Mesothelial cell of epicardium (in vitro differentiated cells): Measurements from ENCODE around the gene THTPA. TPM values are rescaled to one million over a fixed set of nuclear protein-coding genes. Genes with fewer than 3 reads are reported as not detected.

Experiments
- DNase-seq, 2 experiments: peaks; one replicate each; pipeline ENCODE4 v3.0.0; 2021; ENCODE audit warnings: low spot score in 2 of 2; ENCODE audit not compliant: unreplicated experiment in 2 of 2
- H3K27ac Mint-ChIP-seq: 2 replicates; pipeline ENCODE4 v1.8.0; 2021; ENCODE audit warnings: mixed read lengths
- H3K27me3 Mint-ChIP-seq: 2 replicates; pipeline ENCODE4 v1.8.0; 2021; ENCODE audit warnings: low read depth, mixed read lengths
- H3K36me3 Mint-ChIP-seq: 2 replicates; pipeline ENCODE4 v1.8.0; 2021; ENCODE audit warnings: mixed read lengths
- H3K4me1 Mint-ChIP-seq: 2 replicates; pipeline ENCODE4 v1.8.0; 2021; ENCODE audit warnings: mixed read lengths
- H3K4me3 Mint-ChIP-seq: 2 replicates; pipeline ENCODE4 v1.8.0; 2021; ENCODE audit warnings: mild to moderate bottlenecking, moderate library complexity, mixed read lengths
- H3K9me3 Mint-ChIP-seq: 2 replicates; pipeline ENCODE4 v1.8.0; 2021; ENCODE audit warnings: mixed read lengths
- total RNA-seq: library from RNA; stranded (reverse); gene quantifications from 3 replicates; pipeline ENCODE4 v1.2.1, GENCODE V29; 2021
- TF ChIP-seq, protein P1 (sequence below): fragments of 200-600 bp; sonication (generic); IDR thresholded peaks from one replicate; pipeline ENCODE4 v1.5.0; 2021; ENCODE audit warnings: antibody characterized with exemption; ENCODE audit not compliant: unreplicated experiment

The THTPA gene, protein sequence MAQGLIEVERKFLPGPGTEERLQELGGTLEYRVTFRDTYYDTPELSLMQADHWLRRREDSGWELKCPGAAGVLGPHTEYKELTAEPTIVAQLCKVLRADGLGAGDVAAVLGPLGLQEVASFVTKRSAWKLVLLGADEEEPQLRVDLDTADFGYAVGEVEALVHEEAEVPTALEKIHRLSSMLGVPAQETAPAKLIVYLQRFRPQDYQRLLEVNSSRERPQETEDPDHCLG
- 13.9 to 17.7 TPM (median 15.2 TPM) in 3 replicates for total RNA-seq

DNA sequence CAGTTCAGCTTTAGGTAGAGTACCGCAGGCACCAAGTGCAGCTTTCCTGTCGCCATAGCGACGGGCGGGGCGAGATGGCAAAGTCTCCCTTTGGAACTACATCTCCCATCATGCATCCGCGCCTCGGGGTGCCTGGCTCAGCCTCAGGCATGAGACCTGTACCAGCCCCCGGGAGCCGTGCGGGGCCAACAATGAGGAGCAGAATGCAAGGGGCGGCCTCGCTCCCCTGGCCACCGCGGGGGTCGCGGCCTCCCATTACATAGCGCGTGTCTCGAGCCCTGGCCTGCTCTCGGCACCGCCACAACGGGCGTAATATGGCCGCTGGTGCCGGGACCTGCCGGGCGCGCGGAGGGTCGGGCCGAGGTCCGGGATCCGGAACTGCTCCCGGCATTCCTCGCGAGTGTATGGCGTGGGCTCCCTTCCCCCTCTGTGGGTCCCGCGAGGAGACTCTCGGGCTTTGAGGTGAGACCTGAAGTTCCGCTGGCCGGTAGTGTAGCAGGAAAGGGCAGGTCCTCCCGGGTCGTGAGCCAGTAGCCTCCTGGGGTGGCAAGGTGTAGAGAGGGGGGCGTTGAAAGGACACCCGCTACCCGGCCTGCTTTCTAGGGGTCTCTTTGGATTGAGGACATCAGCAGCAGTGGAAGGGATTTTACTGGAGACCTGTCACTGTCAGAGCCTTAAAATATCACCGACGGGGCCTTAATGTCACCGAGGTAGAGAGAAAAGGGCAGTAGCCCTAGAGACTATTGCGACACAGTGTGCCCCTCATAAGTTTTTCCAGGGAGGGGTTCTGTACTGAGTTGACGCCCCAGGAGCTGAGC, at the start of gene THTPA:
Gene THTPA (plus strand): TSS at position 390 of the 818 bp plus-strand sequence. CDS start 487 bp downstream, outside the sequence.
- H3K9me3 Mint-ChIP-seq = no peaks in the 10 kb centered on the region
- H3K36me3 Mint-ChIP-seq = peaks cover 7% of the 10 kb centered on the region
- H3K4me1 Mint-ChIP-seq = peaks cover 20% of the 10 kb centered on the region

DNA sequence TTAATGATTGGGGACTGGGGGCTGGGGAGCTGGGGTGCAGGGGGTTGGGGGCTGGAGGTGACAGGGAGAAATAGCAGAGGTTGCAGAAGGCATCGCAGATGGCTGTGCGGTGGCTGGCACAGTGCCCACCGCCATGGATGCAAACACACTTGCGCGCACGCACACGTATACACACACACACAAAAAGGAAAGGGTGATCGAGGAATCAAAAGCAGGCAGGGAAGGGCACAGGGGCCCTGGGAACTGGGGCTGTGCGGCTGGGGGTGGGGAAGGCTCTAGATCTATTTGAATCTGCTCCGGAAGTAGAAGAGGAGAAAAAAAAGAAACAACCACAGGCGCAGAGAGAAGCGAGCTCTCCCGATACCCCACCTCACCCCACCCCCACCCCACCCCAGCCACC, 43.9 kb upstream of the THTPA start:
- Mint-ChIP-seq H3K9me3 (no peaks in the 10 kb centered on the region), H3K36me3 (peaks cover 12% of the 10 kb centered on the region), H3K4me3 (no peak overlapping the region)

More for the DNA sequence above, at the start of gene THTPA:
- DNase-seq = peak; percentile 80 to 88
- H3K27ac Mint-ChIP-seq = peak within 1 kb of the TSS; percentile 94
- no peaks in the 10 kb centered on the region for H3K27me3 Mint-ChIP-seq
- H3K4me3 Mint-ChIP-seq = peak within 1 kb of the TSS; percentile 92
- TF ChIP-seq, protein P1, sequence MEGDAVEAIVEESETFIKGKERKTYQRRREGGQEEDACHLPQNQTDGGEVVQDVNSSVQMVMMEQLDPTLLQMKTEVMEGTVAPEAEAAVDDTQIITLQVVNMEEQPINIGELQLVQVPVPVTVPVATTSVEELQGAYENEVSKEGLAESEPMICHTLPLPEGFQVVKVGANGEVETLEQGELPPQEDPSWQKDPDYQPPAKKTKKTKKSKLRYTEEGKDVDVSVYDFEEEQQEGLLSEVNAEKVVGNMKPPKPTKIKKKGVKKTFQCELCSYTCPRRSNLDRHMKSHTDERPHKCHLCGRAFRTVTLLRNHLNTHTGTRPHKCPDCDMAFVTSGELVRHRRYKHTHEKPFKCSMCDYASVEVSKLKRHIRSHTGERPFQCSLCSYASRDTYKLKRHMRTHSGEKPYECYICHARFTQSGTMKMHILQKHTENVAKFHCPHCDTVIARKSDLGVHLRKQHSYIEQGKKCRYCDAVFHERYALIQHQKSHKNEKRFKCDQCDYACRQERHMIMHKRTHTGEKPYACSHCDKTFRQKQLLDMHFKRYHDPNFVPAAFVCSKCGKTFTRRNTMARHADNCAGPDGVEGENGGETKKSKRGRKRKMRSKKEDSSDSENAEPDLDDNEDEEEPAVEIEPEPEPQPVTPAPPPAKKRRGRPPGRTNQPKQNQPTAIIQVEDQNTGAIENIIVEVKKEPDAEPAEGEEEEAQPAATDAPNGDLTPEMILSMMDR = no peak

DNA sequence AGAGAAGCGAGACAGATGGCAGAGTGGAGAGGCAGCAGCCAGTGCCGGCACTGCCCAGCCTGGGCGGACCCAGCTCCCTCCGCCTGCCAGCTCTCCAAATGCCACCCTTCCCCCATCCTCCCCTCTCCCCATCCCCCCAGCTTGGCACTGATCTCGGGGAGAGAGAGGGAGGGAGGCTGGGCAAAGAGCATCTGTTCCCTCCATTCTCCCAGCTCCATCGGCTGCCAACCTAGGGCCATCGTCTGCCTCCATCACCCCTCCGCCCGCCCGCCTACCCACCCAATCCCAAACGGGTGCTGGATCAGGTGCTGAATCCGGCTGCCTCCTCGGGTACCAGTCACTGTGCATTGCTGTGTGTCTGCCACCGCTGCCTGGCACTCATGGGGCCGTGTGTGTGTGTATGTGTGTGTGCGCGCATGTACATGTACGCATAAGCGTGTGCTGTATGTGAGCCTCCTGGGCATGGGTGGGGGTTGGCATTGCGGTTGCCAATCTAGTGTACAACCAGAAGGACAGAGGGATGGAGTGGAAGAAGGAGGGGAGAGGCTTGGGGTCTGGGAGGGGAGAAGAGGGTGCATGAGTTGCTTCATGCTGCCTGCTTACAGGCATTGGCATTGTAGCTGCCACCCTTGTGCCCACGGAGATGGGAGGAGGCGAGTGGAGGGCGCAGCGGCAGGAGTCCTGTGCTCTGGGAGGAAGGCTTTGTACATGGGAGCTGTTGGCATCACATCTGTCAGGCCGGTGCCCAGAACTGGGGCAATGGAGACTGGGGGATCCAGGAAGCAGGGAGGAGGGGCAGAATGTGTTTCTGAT, 42.9 kb upstream of the THTPA start:
- H3K4me1 Mint-ChIP-seq = no peaks in the 10 kb centered on the region
- no peak overlapping the region for H3K4me3 Mint-ChIP-seq
- H3K27me3 Mint-ChIP-seq = no peaks in the 10 kb centered on the region
- peaks cover 12% of the 10 kb centered on the region for H3K36me3 Mint-ChIP-seq
- no peak for DNase-seq
- no peaks in the 10 kb centered on the region for H3K9me3 Mint-ChIP-seq
- TF ChIP-seq, protein P1 = no peak
- no peak overlapping the region for H3K27ac Mint-ChIP-seq

More for the DNA sequence above, 43.9 kb upstream of the THTPA start:
- Mint-ChIP-seq H3K27ac (no peak overlapping the region), H3K4me1 (no peaks in the 10 kb centered on the region), H3K27me3 (no peaks in the 10 kb centered on the region)
- no peak for DNase-seq
- TF ChIP-seq, protein P1 = no peak

DNA sequence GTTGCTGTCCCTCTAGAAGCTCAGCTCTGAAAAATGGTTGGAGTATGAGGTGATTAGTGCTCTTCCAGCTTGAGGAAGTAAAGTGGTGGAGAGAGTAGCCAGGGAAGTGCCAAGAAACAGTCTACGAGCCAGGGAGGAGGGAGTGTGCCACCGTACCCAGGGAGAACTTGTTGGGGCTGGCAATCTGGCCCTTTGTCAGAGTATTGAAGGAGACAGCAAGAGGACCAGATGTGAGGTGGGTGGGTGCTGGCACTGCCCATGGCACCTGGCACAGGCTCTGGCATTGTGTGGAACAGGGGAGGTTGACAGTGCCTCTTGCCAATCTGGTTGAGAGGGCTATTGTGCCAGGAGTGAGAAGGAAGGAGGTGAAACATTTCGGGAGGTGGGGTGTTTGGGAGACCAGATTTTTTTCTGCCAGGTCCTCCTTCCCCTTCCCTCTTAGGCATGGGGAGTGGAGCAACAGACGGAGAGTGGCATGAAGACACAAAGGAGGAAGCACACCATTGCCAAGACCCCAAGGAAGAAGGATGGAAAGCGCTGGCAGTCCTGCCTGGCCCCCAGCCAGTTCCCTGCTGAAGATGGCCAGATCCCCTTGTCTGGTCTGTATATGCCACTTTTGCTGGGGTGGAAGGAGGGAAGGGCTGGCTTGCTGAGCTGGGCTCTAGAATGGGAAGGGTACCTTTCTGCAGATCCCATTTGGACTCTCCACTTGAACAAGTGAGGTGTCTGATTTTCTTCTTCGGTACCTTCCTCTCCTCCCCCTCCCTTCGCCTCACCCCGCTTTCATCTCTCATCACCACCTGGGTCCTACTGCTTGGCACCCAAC, 42.0 kb upstream of the THTPA start:
- Mint-ChIP-seq H3K36me3 (peaks cover 12% of the 10 kb centered on the region), H3K4me3 (no peak overlapping the region), H3K27ac (no peak overlapping the region), H3K27me3 (no peaks in the 10 kb centered on the region), H3K9me3 (no peaks in the 10 kb centered on the region), H3K4me1 (no peaks in the 10 kb centered on the region)
- DNase-seq = no peak
- TF ChIP-seq, protein P1 = no peak

DNA sequence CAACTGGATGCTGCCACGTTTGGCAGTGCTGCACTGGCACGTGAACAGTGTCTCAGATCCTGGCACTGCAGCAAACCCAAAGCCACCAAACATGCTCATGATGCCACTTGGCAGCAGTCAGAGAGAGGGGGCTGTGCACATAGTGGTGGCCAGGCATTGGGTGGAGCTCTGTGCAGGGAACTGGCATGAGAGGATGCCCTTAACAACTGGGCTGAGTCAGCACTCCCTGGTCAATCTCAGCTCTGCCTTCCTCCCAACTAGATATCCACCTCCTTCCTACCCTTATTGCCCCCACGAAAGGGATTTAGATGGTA, 41.5 kb upstream of the THTPA start:
- Mint-ChIP-seq H3K27me3 (no peaks in the 10 kb centered on the region), H3K4me3 (no peak overlapping the region), H3K27ac (no peak overlapping the region), H3K9me3 (no peaks in the 10 kb centered on the region), H3K36me3 (peaks cover 12% of the 10 kb centered on the region), H3K4me1 (no peaks in the 10 kb centered on the region)
- TF ChIP-seq, protein P1 = no peak
- DNase-seq = no peak
